Stimulated activated CD4-positive, alpha-beta T cell treated with anti-CD3 and anti-CD28 coated beads, Interleukin-4, amount 100 ng/mL, for 4 hours (primary cell): ENCODE results near the gene GABRB1.
"Not testable (repeated sequence)": the region's sequence is repeated elsewhere in the genome, so short reads cannot be mapped to it uniquely, and the experiment has no call there.

Experiments used
- DNase-seq, 2 experiments: peaks; one replicate each; pipeline ENCODE4 v3.0.0-alpha.2; 2020

Gene GABRB1

GRCh38 chr4:47330866-47331265 is 299.5 kb downstream of the GABRB1 start:
- DNase-seq, result no peak

- DNase-seq, result no peak
Observed at GRCh38 chr4:47334652-47335051, 303.3 kb downstream of the GABRB1 start.

DNA sequence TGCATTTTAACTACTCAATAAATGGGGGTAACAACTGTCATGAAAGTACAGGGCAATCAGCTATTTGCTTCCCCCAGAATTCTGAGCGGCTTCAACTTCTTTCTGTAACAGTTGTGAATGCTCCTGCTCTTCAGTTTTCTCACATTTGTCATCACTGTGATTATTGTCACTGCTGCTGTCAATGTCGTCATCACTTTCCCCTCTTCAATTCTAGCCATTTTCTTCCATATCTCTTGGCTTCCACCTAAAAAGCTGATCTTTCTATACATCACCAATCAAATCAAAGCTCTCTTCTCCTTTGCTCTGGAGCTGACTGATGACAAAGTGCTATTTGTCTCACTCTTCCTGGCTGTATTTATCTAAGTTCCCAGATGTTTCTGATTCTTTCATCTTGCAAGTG is 306.5 kb downstream of the GABRB1 start:
- no peak for DNase-seq

DNA sequence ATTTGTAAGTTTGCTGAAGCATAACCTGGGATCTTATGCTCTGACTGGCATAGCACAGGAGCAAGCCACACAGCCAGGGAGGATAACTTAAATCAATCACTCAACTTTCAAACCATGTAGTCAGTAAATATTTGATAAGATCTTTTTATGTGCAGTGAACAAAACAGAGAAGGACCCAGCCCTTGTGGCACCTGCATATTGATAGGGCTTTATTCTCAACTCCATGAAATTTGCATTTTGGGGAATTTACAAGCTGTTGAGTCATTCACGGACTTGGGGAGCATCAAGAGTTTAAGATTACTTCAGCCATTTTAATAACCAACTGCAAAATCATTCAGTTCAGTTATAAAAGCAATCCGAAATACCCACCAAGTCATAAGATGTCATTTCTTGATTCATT is 309.5 kb downstream of the GABRB1 start:
- DNase-seq, result no peak

- no peak for DNase-seq
Observed at GRCh38 chr4:47342796-47343195, 311.4 kb downstream of the GABRB1 start.

DNA sequence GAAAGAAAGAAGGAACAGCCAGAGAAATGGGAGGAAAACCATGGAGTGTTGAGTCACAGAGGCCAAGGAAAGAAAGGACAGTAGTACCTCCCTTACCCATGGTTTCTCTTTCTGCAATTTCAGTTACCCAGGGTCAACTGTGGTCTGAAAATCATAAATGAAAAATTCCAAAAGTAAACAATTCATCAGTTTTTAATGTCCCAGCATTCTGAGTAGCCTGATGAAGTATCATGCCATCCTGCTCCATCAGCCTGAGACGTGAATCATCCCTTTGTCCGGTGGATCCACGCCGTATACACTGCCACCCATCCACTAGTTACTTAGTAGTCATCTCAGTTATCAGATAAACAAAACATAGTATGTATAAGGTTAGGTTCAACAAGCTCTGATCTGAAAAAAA is 318.0 kb downstream of the GABRB1 start:
- no peak for DNase-seq

DNA sequence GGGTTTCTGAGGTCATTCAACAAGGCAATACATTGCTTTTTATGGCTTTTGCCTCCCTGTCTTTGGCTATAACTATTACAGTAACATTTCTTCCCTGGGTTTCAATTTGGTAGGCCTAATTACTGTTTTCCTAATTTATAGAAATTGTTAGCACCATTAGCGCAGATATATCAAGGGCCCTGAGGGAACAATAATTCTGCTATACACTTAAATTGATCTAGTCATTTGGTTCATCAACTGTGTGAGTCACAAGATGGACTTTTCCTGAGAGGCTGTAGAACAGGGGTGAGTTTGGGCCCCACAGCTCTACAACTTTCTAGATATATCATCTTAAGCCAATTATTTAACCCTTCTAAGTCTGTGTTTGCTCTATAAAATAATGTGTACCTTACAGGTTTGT is 324.2 kb downstream of the GABRB1 start:
- DNase-seq, result no peak

- no peak for DNase-seq
Observed at GRCh38 chr4:47359891-47360290, 328.5 kb downstream of the GABRB1 start.

- no peak for DNase-seq
Observed at GRCh38 chr4:47367761-47368160, 336.4 kb downstream of the GABRB1 start.

DNA sequence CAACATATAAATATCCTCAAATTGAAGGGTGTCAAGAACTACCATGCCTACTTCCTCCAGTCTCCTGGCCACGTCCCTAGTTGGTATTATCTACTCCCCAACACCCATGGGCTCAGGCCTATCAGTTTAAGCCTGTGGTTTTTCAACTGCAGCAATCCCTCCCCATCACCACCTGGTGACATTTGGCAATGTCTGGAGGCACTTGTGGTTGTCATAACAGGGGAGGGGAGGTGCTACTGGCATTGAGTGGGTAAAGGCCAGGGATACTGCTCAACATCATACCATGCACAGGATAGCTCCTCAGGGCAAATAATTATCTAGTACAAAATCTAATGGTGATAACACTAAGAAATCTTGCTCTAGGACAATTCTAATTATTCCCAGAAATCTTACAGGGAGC is 336.8 kb downstream of the GABRB1 start:
- no peak for DNase-seq

DNA sequence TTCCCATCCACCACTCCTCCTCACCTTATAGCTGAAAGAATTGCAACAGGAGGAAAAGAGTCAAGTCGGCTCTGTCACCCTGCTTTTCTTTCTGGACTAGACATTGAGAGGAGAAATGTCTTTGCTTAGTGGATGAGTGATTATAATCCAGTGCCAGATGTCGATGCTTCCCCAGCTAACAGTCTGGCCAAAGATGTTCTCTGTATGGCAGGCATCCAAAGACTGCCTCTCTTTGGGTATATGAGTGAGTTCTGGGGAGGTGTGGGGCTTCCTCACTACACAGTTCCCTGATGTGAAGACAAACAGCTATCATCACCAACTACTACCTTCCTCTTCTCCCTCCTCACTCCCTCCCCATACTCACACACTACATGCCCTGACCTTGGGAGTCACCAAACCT is 341.2 kb downstream of the GABRB1 start:
- DNase-seq, result no peak

DNA sequence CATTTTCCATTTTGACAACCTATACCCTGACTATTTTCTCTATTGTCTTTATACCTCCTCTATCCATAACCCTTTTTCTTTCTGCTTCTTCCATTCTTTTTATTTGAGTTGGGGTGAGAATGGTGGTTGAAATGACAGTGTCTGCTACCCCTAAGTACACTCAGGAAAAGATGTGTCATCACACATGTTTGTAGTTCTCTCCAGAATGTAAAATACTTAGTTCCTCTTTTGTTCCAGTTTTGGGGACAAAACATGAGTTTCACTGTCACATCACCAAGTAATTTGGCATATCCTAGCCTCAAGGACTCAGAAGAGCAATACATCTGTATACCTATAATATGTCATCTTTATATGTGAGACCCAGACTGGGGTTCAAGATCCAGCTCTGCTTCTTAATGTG is 341.8 kb downstream of the GABRB1 start:
- no peak for DNase-seq

- no peak for DNase-seq
Observed at GRCh38 chr4:47373709-47374108, 342.3 kb downstream of the GABRB1 start.

DNA sequence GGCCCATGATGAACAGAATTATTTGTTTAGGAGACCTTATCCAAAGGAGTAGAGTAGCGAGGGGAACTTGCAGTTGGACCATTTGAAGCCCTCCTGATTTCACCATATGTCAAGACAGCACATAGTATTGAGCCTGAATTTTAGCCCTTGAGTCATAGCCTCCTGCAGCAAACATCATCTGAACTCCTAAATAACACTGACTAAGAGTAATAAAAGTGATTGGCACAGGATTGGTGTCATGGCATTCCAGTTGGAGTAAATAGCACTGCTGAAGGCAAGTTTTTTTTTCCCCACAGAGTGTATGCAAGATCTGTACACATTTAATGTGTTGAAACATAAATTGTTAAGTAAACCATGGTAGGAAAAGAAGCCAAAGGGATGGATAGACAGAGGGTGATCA is 343.1 kb downstream of the GABRB1 start:
- DNase-seq, result no peak

DNA sequence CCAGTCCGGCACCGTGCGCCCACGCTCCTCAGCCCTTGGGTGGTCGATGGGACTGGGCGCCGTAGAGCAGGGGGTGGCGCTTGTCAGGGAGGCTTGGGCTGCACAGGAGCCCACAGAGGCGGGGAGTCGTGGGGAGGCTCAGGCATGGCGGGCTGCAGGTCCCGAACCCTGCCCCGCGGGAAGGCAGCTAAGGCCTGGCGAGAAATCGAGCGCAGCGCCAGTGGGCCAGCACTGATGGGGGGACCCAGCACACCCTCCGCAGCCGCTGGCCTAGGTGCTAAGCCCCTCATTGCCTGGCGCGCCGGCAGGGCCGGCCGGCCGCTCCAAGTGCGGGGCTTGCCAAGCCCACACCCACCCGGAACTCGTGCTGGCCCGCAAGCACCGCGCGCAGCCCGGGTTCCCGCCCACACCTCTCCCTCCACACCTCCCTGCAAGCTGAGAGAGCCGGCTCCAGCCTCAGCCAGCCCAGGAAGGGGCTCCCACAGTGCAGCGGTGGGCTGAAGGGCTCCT is 346.7 kb downstream of the GABRB1 start:
- not testable (repeated sequence) for DNase-seq

DNA sequence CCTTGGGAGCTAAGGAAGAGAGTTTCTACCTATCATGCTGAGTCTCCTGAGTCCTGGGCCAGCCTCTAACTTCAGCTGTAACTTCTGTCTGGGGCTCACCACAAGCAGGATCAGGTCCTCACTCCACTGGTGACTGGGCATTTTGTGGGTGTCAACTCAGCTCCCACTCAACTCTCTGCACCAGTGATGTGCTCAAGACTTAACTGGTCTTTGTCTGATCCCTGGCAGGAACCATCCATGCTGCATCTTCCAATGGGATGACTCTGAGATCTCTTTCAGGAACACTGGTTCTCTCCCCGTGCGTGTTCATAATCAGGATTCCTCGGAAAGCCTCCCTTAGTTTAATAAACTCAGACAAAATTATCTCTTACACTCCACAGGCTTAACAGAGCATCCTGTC is 349.8 kb downstream of the GABRB1 start:
- DNase-seq, result no peak

DNA sequence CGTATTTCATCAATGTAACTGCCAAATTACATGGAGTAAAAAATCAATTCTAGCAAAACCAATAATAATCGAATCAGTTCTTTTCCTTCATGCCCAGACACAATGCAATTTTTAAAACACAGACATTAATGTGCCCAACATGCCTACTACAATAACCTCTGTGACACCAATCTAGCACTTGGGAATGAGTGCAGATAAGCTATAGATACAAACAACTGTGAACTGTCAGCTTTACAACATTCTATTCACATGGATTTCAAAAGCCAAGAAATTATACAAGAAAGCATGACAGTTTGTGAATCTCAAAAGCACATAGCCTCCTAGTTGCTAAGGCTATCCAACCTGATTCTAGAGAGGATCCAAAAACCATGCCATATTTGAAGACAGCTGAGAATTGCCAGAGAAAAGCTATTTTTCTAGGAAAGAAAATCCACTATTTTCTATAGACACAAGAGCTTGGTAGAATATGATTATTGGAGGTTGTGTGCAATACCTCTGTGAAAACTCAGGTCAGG is 351.5 kb downstream of the GABRB1 start:
- no peak for DNase-seq

GRCh38 chr4:47383829-47384427 is 352.6 kb downstream of the GABRB1 start:
- DNase-seq, result no peak

DNA sequence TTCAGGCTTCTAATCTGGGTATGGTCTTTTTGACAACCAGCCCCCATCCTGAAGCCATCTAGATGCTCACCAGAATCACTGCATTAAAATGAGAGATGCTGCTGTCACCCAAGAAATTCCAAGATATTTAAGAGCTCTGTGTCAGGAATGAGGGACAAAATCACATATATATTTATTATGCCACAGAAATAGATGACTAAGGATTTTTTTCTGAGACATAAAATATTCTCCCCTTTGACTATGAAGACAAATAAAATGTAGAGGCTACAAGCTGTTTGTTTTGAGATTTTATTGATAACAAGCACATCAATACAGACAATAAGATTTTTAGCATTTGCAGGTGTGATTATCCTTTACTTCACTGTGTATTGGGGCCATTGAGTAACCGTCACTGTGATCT is 354.8 kb downstream of the GABRB1 start:
- no peak for DNase-seq

- DNase-seq, result no peak
Observed at GRCh38 chr4:47386561-47387235, 355.3 kb downstream of the GABRB1 start.

GRCh38 chr4:47390428-47391125 is 359.2 kb downstream of the GABRB1 start:
- no peak for DNase-seq

GRCh38 chr4:47391256-47391655 is 359.9 kb downstream of the GABRB1 start:
- DNase-seq, result no peak

DNA sequence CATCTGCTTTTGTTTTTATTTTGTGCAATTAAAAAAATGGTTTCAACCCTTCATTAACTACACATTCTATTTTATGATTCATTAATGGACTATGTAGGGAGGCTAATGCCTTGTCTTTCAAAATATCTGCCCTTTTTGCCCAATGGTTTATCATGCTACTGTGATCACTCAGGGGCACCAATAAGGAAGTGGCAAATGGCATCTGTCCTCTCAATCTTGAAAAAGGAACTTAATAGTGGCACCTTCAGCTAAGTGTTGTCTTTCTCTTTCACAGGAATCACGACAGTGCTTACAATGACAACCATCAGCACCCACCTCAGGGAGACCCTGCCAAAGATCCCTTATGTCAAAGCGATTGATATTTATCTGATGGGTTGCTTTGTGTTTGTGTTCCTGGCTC is 375.0 kb downstream of the GABRB1 start:
- no peak for DNase-seq

- DNase-seq, result no peak
Observed at GRCh38 chr4:47410271-47410670, 378.9 kb downstream of the GABRB1 start.
